Colonic mucosa (tissue), 4 donors: ENCODE results near the gene AK3. TPM values are rescaled to one million over a fixed set of nuclear protein-coding genes. Genes with fewer than 3 reads are reported as not detected.
A peak's percentile ranks its signal among the peaks of the same experiment; 100 is the strongest.

Source experiments
- DNase-seq: peaks from one replicate; pipeline ENCODE4 v3.0.0-alpha.2; 2020
- H3K27ac ChIP-seq: fragments of 200-600 bp; one replicate; pipeline ENCODE4 v1.8.0; 2021
- H3K27me3 ChIP-seq: fragments of 200-600 bp; one replicate; pipeline ENCODE4 v1.8.0; 2021
- H3K36me3 ChIP-seq: fragments of 200-600 bp; one replicate; pipeline ENCODE4 v1.8.0; 2021
- H3K4me1 ChIP-seq: fragments of 200-600 bp; one replicate; pipeline ENCODE4 v1.8.0; 2021; ENCODE audit warnings: mild to moderate bottlenecking
- H3K4me3 ChIP-seq: fragments of 200-600 bp; one replicate; pipeline ENCODE4 v1.8.0; 2021
- H3K9ac ChIP-seq, 2 donors: one replicate each; pipeline ENCODE4 v1.7.0; 2013; ENCODE audit warnings: control low read depth in 2 of 2, low read depth in 2 of 2, low read length in 2 of 2
- H3K9me3 ChIP-seq: fragments of 200-600 bp; one replicate; pipeline ENCODE4 v1.8.0; 2021
- CTCF ChIP-seq: fragments of 200-600 bp; IDR thresholded peaks from one replicate; pipeline ENCODE4 v1.8.0; 2022; ENCODE audit warnings: antibody characterized with exemption, mild to moderate bottlenecking
- intact Hi-C: fragments of 100-400 bp; cut with DNase I; formaldehyde crosslinking; loops from one replicate; pipeline ENCODE4 v1.14.1; 2022
- total RNA-seq, 2 donors: library from RNA; stranded (reverse); fragmentation: NEBNext Ultra II Directional in 1 of 2; extraction: Animal tissue kit (Norgen Biotek cat#: 25700) in 1 of 2; gene quantifications; one replicate each; pipeline ENCODE4 v1.2.1, GENCODE V29; 2021
- donor health status: healthy.
- donor health status: DM: no; HTN: no; CAD: no.
- donor health status: DM: no; HTN: no; CAD: no.

The AK3 gene
- total RNA-seq, 2 donors from 2014 or later, result 80.3 to 95.7 TPM

DNA sequence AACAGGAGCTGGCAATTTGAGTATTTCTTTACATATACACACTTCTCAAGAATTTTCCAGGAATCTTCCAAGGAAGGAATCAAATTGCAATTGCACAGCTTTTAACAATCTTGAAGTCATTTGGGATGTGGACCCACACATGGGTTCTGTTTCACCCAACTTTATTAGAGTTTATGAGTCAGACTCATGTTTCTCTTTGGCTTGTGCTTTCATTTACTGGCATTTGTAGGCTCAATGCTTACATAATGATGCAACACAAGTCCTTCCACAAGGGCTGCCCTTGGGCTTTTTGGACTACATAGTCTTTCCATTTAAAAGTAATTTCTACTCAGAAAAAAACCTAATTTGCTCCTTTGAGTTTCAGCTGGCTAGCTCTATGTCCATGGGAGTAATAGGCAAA, 66.2 kb downstream of the AK3 start:
- TF ChIP-seq CTCF, result no peak
- no peak for DNase-seq
- Histone ChIP-seq H3K27me3 (no peaks in the 10 kb centered on the region), H3K27ac (peak overlapping the region; percentile 19), H3K9ac (no peak overlapping the region), H3K4me1 (no peaks in the 10 kb centered on the region), H3K36me3 (no peaks in the 10 kb centered on the region), H3K9me3 (no peaks in the 10 kb centered on the region), H3K4me3 (no peak overlapping the region)
- intact Hi-C loops, result loop anchor here (10.0 kb wide), 1 partner anchor 310 kb away; the partner anchor contains the start of gene JAK2

GRCh38 chr9:4671737-4672136, 69.3 kb downstream of the AK3 start:
- H3K27me3 ChIP-seq, result no peaks in the 10 kb centered on the region
- no peak overlapping the region for H3K4me3 ChIP-seq
- no peak overlapping the region for H3K27ac ChIP-seq
- no peak overlapping the region for H3K9ac ChIP-seq
- no peak for DNase-seq
- no peaks in the 10 kb centered on the region for H3K36me3 ChIP-seq
- no peaks in the 10 kb centered on the region for H3K9me3 ChIP-seq
- no peak for TF ChIP-seq CTCF
- intact Hi-C loops, result loop anchor here (10.0 kb wide), 1 partner anchor 313 kb away; the partner anchor contains the start of gene JAK2
- no peaks in the 10 kb centered on the region for H3K4me1 ChIP-seq

- Histone ChIP-seq H3K36me3 (no peaks in the 10 kb centered on the region), H3K4me1 (no peaks in the 10 kb centered on the region), H3K9me3 (no peaks in the 10 kb centered on the region), H3K27ac (no peak overlapping the region), H3K4me3 (no peak overlapping the region), H3K27me3 (no peaks in the 10 kb centered on the region), H3K9ac (no peak overlapping the region)
- intact Hi-C loops, result loop anchor here (10.0 kb wide), 1 partner anchor 314 kb away; the partner anchor contains the start of gene JAK2
- no peak for TF ChIP-seq CTCF
- DNase-seq, result no peak
Observed at GRCh38 chr9:4670591-4670990, 70.4 kb downstream of the AK3 start.

GRCh38 chr9:4669890-4670289, 71.1 kb downstream of the AK3 start:
- intact Hi-C loops, result loop anchor here (10.0 kb wide), 1 partner anchor 315 kb away; the partner anchor contains the start of gene JAK2
- H3K9ac ChIP-seq, result no peak overlapping the region
- no peaks in the 10 kb centered on the region for H3K4me1 ChIP-seq
- H3K27me3 ChIP-seq, result no peaks in the 10 kb centered on the region
- no peak for TF ChIP-seq CTCF
- H3K36me3 ChIP-seq, result no peaks in the 10 kb centered on the region
- H3K9me3 ChIP-seq, result no peaks in the 10 kb centered on the region
- no peak overlapping the region for H3K27ac ChIP-seq
- H3K4me3 ChIP-seq, result no peak overlapping the region
- no peak for DNase-seq

DNA sequence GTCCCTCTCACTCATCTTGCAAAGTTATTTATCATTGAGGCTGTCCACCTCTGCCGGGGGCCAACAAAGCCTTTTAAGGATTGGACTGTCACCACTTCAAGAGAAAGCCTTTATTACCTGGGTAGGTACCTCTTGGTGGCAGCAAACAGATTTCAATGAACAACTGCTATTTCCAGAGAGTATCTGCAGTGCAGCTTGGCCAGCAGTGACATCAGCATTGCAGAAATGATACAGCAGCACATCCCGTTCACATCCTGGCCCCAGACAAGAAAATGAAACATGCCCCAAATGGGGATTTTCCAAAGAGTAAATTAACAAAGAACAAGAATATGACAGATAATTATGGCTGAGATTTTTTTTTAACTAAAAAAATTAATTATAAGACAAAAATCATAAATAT, 72.4 kb downstream of the AK3 start:
- H3K4me3 ChIP-seq, result no peak overlapping the region
- intact Hi-C loops, result no loop called here
- H3K27me3 ChIP-seq, result no peaks in the 10 kb centered on the region
- no peaks in the 10 kb centered on the region for H3K4me1 ChIP-seq
- no peak overlapping the region for H3K27ac ChIP-seq
- H3K9me3 ChIP-seq, result no peaks in the 10 kb centered on the region
- H3K36me3 ChIP-seq, result no peaks in the 10 kb centered on the region
- no peak for TF ChIP-seq CTCF
- no peak for DNase-seq
- H3K9ac ChIP-seq, result no peak overlapping the region
